Germinal center (tissue), 1 donor: Measurements from ENCODE around the gene KCNT1.
A peak's percentile ranks its signal among the peaks of the same experiment; 100 is the strongest.

Experiments used
- DNase-seq: peaks from one replicate; pipeline ENCODE4 v3.0.0; 2012; ENCODE audit warnings: mixed read lengths, low spot score

Gene KCNT1

DNA sequence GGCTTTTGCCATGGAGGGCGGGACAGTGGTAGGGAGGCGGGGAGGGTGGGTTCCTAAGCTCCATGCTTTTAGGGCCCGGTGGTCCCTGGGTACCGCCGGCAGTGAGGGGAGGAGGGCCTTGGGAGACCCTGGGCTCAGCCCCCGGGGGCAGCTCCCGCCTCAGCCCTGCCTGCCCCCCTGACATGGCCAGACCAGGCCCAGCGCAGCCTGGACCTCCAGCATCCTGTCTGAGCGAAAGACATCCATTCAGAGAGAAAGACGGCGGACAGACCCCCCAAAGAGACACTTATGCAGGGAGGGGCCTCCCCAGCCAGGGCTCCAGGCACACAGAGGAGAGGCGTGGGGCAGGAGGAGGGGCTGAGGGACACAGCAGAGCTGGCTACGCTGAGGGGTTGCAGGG is 45.3 kb downstream of the KCNT1 start:
- DNase-seq, result no peak

- DNase-seq, result no peak
Observed at GRCh38 chr9:135748676-135749075, 46.7 kb downstream of the KCNT1 start.

- DNase-seq, result no peak
Observed at GRCh38 chr9:135749171-135750045, 47.4 kb downstream of the KCNT1 start.

- no peak for DNase-seq
Observed at GRCh38 chr9:135750786-135751185, 48.8 kb downstream of the KCNT1 start.

- no peak for DNase-seq
Observed at GRCh38 chr9:135751501-135751900, 49.5 kb downstream of the KCNT1 start.

- peak; percentile 24 for DNase-seq
Observed at GRCh38 chr9:135752281-135753204, 50.6 kb downstream of the KCNT1 start.

DNA sequence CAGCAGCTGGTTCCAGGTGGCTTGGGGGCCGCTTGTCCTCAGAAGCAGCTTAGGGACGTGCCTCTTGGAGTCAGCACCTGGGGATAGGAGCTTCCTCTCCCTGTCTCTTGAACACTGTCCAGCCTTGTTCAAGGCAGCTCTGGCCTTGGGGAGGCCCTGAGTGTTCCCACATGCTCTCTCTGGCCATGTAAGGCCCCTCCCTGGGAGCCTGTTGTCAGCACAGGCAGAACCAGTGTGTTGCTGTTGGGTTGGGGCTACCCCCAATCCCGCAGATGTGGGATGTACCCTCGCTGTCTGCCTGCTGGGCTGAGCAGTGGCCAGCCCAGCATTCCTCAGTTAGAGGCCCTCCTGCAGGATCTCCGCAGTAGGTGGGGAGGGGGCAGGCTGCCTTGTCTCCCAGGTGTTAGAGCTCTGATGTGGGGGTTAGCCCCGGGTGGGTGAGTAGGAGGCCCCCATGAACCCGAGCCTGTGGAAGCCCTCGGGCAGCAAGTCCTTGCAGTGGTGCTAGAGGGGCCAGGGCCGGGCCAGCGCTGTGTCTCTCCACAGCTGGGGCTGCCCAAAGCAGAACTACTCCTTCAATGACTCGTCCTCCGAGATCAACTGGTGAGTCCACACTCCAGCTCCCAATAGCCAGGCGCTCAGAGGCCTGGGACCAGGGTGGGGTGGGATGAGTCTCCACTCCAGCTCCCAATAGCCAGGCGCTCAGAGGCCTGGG is 51.6 kb downstream of the KCNT1 start:
- no peak for DNase-seq

GRCh38 chr9:135756576-135756975 is 54.6 kb downstream of the KCNT1 start:
- no peak for DNase-seq

GRCh38 chr9:135757356-135757755 is 55.4 kb downstream of the KCNT1 start:
- no peak for DNase-seq

DNA sequence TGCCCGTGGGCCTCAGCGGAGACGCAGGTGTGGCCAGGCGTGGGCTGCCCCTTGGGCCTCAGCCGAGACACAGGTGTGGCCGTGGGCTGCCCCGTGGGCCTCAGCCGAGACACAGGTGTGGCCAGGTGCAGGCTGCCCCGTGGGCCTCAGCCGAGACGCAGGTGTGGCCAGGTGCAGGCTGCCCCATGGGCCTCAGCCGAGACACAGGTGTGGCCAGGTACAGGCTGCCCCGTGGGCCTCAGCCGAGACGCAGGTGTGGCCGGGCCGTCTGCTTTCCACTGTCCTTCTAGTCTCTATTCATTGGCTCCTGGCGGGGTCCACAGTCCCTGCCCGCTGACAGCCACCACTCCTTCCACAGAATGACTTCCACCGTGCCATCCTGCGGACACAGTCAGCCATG is 56.1 kb downstream of the KCNT1 start:
- no peak for DNase-seq

- DNase-seq, result no peak
Observed at GRCh38 chr9:135758870-135759269, 56.9 kb downstream of the KCNT1 start.

DNA sequence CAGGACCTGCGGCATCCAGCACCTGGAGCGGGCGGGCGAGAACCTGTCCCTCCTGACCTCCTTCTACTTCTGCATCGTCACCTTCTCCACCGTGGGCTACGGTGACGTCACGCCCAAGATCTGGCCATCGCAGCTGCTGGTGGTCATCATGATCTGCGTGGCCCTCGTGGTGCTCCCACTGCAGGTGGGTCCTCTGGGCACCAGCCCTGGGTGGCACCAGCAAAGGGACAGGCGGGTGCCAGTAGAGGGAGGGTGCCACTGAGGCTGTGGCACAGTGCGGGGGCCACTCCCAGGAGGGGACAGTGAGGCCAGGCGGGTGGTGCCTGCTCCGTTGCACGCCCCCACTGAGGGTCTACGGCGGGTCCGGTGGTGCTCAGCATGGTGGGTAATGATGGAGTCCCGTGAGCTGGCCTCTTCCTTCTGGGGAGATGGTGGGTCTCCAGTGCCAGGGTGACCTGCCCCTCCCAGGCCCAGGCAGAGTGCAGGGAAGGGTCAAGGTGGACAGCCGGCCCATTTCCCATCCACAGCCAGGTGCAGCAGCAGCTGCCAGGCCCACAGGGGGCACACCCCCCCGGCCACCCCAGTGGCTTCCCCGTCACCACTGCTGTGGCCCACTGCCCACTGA is 57.8 kb downstream of the KCNT1 start:
- DNase-seq, result no peak

DNA sequence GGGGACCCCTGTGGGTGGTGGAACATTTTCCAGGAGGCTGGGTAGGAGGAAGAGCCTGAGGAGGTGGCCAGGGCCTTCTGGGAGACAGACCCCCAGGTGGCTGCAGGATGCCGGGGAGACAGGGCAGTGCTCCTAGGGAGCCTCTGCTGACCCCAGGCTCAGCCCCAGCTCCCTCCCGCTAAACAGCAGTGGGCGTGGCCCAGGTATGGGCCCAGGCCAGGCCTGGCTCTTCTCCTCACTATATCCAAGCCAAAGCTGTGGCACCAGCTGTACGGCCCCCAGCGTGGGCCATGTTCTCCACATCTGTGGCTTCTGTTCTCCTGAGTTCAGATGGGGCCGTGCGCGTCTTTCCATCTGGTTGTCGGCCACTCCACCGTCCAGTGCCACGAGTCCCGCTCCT is 58.5 kb downstream of the KCNT1 start:
- no peak for DNase-seq

- no peak for DNase-seq
Observed at GRCh38 chr9:135761150-135761844, 59.3 kb downstream of the KCNT1 start.

DNA sequence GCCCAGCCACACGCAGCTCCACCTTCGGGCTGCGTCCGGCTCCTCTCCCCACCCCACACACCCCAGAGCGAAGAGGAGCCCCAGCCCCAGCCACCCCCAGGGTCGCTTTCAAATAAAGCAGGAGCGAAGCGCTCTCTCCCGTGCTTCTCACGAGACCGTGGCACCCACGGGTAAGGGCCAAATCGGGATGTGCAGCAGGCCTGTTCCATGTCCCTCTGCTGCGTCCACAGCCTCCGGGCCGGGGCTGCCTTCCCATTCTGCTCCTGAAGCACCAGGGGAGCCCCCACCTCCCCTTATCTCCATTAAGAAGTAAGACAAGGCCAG is 59.8 kb downstream of the KCNT1 start:
- no peak for DNase-seq

DNA sequence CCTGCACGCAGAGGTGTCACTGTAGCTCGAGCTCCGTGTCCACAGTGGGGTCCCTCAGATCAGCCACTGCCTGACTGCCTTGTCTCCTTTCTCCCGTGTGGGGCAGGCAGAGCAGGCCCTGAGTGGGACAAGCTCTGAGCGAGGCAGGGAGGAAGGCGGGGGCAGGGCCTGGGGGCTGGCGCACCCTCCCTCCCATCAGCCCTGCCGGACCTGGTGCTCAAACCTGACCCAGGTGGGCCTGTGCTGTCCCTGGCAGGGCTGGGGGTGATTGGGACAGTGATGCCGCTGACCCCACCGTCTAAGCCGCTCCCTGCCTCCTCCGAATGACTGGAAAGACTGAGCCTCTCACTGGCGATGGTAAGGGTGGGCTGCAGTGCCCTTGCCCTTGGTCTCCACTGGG is 60.9 kb downstream of the KCNT1 start:
- DNase-seq, result no peak

- DNase-seq, result no peak
Observed at GRCh38 chr9:135763716-135764446, 61.9 kb downstream of the KCNT1 start.

DNA sequence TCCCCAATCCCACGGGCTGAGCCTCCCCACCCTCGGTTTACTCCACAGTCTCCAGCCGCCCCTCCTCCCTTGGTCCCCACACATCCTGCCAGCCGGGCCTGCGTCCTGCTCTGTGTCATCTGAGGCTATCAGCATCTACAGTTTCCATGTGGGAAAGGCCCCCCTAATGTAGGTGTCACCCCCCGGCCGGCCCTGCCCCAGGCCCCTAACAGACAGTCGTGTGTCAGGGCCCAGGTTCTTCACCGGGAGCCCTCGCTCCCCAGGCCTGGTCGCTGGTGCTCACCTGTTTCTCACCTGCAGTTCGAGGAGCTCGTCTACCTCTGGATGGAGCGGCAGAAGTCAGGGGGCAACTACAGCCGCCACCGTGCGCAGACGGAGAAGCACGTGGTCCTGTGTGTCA is 62.7 kb downstream of the KCNT1 start:
- no peak for DNase-seq

GRCh38 chr9:135765416-135765815 is 63.4 kb downstream of the KCNT1 start:
- no peak for DNase-seq

DNA sequence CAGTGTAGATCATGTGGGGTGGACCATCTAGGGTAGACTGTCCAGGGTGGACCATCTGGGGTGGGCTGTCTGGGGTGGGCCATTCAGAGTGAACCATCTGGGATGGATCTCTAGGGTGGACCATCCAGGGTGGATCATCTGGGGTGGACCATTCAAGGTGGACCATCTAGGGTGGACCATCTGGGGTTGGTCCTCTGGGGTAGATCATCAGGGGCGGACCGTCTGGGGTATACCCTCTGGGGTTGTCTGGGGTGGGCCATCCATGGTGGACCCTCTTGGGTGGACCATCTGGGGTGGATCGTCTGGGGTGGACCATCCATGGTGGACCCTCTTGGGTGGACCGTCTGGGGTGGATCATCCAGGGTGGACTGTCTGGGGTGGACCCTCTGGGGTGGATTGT is 64.3 kb downstream of the KCNT1 start:
- DNase-seq, result no peak

DNA sequence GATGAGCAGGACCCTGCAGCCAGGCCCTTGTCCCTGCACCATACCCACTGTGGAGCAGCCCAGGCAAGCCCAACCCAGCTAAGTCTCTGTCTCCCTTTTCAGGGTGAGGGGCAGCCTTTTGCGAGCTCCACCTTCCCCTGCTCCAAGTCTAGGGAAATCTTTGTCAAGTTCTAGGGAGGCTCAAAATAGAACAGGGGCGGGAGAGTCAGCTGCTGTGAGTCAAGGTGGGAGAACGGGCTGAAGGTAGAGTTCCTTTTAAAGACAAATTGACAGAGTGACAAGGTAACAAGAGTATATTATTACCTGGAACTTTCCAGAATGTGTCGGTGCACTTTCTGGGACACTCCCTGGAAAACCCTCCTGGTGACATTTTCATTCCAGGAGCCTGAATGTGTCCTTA is 64.7 kb downstream of the KCNT1 start:
- DNase-seq, result no peak
